Stimulated activated naive CD8-positive, alpha-beta T cell treated with anti-CD3 and anti-CD28 coated beads, Interleukin-15, Interleukin-2, amounts not matched to agents 100 U/mL and 50 U/mL, for 24 hours (primary cell): ENCODE data around the gene ASB4.
"Not testable (repeated sequence)": the region's sequence is repeated elsewhere in the genome, so short reads cannot be mapped to it uniquely, and the experiment has no call there.

Experiments used
- ATAC-seq: fragments of 150-1000 bp; cut with Tn5 transposase; one replicate; pipeline ENCODE4 v1.10.0; 2021
- DNase-seq: peaks from one replicate; pipeline ENCODE4 v3.0.0; 2021

The ASB4 gene

DNA sequence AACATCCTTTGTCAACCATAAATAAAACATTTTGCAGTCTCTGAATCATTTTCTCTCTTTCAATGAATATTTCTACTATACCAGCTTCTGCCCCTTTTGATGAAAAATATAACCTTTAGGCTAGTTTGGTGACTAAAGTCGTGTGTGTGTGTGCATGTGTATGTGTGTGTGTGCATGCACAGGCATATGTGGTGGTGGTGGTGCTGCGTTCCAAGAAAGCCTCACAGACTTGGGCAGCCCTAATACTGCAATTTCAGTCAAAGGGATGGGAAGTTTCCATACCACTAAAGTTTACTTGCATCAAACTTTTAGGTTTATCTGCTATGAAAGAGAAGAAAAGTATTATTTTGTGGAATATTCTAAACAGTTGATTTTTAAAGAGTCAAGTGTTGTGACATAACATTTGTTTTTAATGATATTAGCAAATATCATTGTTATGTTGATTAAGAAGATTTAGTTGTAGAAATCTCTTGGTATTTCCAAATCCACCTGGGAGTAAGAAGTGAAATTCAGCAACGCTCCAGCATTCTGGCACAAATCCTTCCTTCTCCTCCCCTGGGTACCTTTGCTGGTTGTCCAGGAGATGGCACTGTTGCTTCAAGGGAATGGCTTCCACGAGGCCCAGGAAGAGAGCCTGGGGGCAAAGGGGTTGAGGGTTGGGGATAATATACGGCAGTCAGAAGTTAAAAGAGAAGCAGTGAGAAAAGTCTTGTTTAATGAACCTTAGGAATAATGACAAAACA, 41.5 kb downstream of the ASB4 start:
- no peak for ATAC-seq

GRCh38 chr7:95527776-95528250, 42.1 kb downstream of the ASB4 start:
- DNase-seq = no peak

More for the DNA sequence above, 41.5 kb downstream of the ASB4 start:
- peak; percentile 15 for DNase-seq

DNA sequence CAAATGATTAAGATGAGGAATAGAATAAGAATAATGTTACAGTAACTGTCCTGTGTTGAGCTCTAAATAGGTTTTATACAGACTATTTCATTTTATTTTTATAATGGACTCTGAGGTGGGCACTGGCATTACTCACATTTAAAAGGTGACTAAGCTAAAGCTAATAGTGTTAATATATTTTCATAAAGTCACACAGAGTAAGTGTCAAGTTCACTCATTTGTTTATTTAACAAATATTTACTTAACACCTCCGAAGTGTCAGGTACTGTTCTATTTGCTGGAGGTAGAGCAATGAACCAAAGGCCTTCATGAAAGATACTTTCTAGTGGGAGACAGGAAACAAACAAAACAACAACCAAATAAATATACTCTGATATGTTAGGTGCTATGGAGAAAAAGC, 44.0 kb downstream of the ASB4 start:
- ATAC-seq (no peak), DNase-seq (no peak)

More at GRCh38 chr7:95527776-95528250, 42.1 kb downstream of the ASB4 start:
- no peak for ATAC-seq

- no peak for DNase-seq
- no peak for ATAC-seq
These were observed 45.1 kb downstream of the ASB4 start for GRCh38 chr7:95530881-95531280.

DNA sequence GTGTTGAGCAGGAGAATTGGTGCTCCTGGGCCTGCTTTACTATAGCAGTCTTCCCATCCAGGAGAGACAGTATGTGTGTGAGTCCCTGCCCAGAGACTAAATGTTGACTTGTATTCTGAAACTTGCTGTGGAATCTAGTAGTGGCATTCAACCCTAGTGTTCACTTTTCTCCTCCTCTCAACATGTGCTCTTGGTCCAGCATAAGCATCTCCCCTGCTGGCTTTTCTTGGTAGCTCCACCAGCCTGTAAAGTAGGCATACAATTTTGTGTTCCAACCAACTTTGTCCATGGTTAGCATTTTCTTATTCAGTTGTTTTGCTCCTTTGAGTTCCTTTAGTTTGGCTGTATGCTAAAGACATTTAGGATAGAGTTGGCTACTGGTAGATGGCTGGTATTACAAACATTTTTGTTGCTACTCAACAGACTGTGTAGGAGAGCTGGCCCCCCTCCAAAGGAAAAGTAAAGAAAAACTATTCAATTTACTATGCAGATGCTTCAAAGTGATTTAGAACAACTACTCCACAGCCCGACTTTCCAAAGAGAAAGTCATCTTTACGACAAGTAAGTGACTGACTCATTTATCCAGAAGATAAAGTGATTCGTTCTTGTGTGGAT, 46.0 kb downstream of the ASB4 start:
- DNase-seq (no peak), ATAC-seq (no peak)

DNA sequence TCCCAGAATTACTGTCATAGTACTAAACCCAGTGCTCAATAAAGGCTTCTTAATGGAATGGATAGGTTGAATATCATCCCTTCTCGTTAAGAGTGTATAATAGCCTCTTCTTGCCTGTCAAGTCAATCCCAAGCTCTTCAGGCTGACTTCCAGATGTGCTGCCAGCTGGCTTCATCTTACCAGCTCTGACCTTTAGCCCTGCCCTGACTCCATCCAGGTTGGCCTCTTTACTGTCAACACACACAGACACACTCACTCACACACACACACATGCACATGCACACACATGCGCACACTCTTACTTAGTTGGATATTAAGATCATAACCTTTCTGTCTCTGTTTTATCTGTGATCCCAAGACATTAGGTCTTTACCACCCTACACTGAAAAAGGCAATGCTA, 49.1 kb downstream of the ASB4 start:
- DNase-seq (no peak), ATAC-seq (no peak)

- ATAC-seq = no peak
These were observed 49.9 kb downstream of the ASB4 start for GRCh38 chr7:95535662-95536061.

GRCh38 chr7:95536656-95537311, 51.0 kb downstream of the ASB4 start:
- no peak for ATAC-seq
- no peak for DNase-seq

More at GRCh38 chr7:95535662-95536061, 49.9 kb downstream of the ASB4 start:
- no peak for DNase-seq

- no peak for ATAC-seq
- DNase-seq = no peak
These were observed 51.7 kb downstream of the ASB4 start for GRCh38 chr7:95537468-95537867.

DNA sequence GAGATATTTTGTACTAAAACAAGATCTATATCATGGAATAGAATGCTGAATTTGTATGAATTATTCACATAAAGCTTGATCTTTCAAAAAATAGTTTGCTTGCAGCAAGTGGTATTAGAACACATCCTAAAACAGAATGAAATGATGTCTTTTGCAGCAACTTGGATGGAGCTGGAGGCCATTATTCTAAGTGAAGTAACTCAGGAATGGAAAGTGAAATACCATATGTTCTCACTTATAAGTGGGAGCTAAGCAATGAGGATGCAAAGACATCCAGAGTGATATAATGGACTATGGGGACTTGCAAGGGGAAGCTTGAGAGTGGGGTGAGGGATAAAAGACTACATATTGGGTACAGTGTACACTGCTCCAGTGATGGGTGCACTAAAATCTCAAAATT, 53.7 kb downstream of the ASB4 start:
- DNase-seq (no peak), ATAC-seq (no peak)

- no peak for DNase-seq
- ATAC-seq = no peak
These were observed 54.6 kb downstream of the ASB4 start for GRCh38 chr7:95540366-95540765.

GRCh38 chr7:95543312-95543711, 57.6 kb downstream of the ASB4 start:
- DNase-seq = no peak
- ATAC-seq = no peak

- no peak for ATAC-seq
- DNase-seq = no peak
These were observed 58.4 kb downstream of the ASB4 start for GRCh38 chr7:95544171-95544570.

DNA sequence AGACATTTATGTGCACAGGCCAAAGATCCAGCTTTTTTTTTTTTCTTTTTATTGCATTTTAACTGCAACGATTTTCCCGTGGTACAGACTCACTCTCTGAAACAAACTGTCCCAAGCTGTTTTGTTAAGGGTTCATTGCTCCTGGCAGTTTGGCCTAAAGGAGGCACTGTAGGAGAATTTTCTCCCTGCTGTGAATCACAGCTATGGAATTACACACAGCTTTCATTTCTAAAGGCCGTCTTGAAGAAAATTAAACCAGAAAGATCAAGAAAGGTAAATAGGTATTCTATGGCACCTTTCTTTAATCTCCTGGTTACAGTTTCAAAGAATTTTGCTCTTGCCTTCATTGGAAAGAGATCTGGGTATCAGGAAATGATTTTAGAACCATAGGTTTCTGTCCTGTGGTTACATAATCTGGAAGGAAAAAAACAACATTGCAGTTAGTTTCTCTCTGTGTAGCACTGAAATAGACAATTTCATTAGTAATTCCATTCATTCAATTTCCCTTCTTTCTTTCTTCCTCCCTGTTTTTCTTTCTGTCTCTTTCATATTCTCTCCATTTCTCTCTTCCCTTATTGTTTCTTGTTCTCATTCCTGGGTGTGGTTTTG, 59.4 kb downstream of the ASB4 start:
- ATAC-seq = no peak

DNA sequence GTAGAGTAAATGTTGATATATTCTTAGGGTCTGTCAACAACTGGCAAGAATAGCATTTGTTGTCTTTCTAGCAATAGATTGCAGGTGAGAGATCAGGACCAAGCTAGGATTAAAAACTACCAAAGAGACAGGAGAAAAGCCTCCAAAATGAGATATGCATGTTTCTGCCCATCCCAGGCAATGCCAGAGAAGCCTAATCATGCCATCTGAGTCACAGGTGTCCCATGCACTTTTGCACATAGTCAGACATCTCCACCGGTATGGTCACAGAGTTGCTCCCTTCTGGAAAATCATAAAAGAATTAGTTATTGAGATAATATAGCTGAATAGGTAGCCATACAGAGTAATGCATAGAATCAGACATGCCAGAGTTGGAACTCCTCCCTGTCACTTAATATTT, 59.9 kb downstream of the ASB4 start:
- DNase-seq (no peak), ATAC-seq (no peak)

More for the DNA sequence above, 59.4 kb downstream of the ASB4 start:
- DNase-seq = no peak

DNA sequence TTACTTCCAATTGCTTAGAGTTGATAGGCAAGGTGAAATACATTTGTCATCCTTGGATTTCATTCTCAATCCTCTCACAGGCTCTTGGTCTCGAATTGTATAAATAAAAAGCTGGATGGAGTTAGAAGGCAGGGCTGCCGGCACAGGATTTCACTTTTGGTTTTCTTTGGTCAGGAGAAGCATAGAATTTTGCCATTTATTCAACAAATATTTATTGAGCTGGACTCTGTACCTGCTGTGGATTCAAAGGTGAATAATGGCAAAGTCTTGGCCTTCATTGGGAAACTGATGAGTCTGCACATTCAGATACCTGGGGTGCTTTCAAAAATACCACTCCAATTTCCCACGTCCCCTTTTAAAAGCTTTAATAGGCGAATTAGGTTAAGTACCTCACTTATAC, 60.9 kb downstream of the ASB4 start:
- no peak for DNase-seq
- no peak for ATAC-seq

- DNase-seq (no peak), ATAC-seq (no peak)
These were observed 61.9 kb downstream of the ASB4 start for GRCh38 chr7:95547361-95548348.

- DNase-seq (no peak), ATAC-seq (no peak)
These were observed 64.2 kb downstream of the ASB4 start for GRCh38 chr7:95549818-95550529.

GRCh38 chr7:95550546-95550945, 64.8 kb downstream of the ASB4 start:
- no peak for ATAC-seq

GRCh38 chr7:95552010-95552926, 66.5 kb downstream of the ASB4 start:
- not testable (repeated sequence) for ATAC-seq, DNase-seq

More at GRCh38 chr7:95550546-95550945, 64.8 kb downstream of the ASB4 start:
- no peak for DNase-seq
